ENCODE data around the gene CEP20. TPM values are rescaled to one million over a fixed set of nuclear protein-coding genes. Genes with fewer than 3 reads are reported as not detected.

Gene CEP20
- total RNA-seq, 1 donor from 2014 or later: 30.6 TPM

DNA sequence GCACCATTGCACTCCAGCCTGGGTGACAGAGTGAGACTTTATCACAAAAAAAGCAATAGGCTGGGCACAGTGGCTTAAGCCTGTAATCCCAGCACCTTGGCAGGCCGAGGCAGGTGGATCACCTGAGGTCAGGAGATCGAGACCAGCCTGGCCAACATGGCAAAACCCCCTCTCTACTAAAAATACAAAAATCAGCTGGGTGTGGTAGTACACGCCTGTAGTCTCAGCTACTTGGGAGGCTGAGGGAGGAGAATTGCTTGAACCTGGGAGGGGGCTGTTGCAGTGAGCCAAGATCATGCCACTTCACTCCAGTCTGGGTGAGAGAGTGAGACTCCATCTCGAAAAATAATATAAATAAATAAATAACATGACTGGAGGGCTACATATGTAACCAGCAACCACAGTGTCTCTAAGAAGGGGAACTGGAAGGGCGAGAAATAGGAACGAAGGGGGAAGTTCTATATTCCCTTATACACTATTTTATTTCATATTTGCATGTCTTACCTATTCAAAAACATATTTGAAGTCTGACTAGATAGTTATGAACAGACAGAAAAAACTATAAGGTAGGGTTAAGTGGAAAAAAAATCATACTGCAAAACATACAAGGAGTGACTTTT lies 57.5 kb downstream of the CEP20 start:
- H3K27ac Mint-ChIP-seq (ENCODE audit: unreplicated experiment): no peak overlapping the region
- TF ChIP-seq, protein P1, sequence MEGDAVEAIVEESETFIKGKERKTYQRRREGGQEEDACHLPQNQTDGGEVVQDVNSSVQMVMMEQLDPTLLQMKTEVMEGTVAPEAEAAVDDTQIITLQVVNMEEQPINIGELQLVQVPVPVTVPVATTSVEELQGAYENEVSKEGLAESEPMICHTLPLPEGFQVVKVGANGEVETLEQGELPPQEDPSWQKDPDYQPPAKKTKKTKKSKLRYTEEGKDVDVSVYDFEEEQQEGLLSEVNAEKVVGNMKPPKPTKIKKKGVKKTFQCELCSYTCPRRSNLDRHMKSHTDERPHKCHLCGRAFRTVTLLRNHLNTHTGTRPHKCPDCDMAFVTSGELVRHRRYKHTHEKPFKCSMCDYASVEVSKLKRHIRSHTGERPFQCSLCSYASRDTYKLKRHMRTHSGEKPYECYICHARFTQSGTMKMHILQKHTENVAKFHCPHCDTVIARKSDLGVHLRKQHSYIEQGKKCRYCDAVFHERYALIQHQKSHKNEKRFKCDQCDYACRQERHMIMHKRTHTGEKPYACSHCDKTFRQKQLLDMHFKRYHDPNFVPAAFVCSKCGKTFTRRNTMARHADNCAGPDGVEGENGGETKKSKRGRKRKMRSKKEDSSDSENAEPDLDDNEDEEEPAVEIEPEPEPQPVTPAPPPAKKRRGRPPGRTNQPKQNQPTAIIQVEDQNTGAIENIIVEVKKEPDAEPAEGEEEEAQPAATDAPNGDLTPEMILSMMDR (conservative IDR thresholded peaks at IDR 0.05): no peak
- no peaks in the 10 kb centered on the region for H3K27me3 Mint-ChIP-seq (ENCODE audit: low read depth)
- no peak overlapping the region for H3K4me3 Mint-ChIP-seq
- H3K9me3 Mint-ChIP-seq: no peaks in the 10 kb centered on the region
- H3K4me1 Mint-ChIP-seq: no peaks in the 10 kb centered on the region
- H3K36me3 Mint-ChIP-seq (ENCODE audit: low read depth): no peaks in the 10 kb centered on the region
- DNase-seq (ENCODE audit: low read depth, low spot score): no peak

DNA sequence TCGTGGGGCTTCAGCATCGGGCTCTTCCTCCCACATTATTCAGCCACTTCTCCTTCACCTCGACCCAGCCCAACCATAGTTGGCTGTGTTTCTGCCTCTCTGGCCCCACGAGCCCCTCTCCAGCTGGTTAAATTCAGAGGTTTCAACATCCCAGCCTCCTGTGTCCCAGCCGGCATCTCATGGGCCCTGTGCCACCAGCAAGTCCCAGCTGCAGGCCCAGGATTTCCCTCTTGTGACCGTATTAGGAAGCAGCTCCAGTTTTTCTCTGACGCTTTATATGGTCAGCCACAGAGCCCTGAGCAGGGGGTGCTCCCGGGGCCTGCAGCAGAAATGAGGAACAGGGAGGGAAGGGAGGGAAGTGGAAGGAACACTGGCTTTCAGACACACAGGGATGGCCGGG lies 58.9 kb downstream of the CEP20 start:
- H3K4me3 Mint-ChIP-seq: no peak overlapping the region
- H3K4me1 Mint-ChIP-seq: no peaks in the 10 kb centered on the region

DNA sequence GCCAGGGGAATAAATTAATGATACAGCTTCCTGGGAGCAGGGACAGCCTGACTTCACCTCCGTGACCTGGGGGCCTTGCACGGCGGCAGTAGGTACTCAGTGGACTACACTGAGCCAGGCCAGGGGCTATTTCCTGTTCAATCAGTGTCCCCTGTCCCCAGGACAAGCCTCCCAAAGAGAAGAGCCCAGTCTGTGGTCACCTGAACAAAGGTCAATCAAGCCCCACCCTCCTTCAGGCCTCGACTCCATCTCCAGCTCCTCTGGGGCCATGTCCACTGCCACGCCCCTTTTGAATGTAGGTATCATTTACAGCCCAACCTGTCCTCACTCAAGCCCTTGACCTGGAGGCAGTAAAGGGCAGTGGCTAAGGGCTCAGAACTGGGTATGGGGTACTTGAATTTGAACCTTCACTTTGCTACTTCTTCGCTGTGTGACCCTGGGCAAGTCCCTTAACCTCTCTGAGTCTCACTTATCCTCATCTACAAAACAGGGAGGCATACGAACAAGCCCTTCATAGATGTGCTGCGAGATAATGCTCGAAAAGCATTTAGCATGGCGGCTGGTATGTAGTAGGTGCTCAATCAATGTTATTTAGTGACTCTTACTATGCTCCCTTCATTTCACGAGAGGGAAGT lies 60.6 kb downstream of the CEP20 start:
- TF ChIP-seq, protein P1 (conservative IDR thresholded peaks at IDR 0.05): no peak
- Mint-ChIP-seq H3K36me3 (ENCODE audit: low read depth) (no peaks in the 10 kb centered on the region), H3K27me3 (ENCODE audit: low read depth) (peaks cover 5% of the 10 kb centered on the region), H3K27ac (ENCODE audit: unreplicated experiment) (no peak overlapping the region), H3K9me3 (no peaks in the 10 kb centered on the region), H3K4me3 (no peak overlapping the region), H3K4me1 (no peaks in the 10 kb centered on the region)
- no peak for DNase-seq (ENCODE audit: low read depth, low spot score)

More for the DNA sequence above, 58.9 kb downstream of the CEP20 start:
- Mint-ChIP-seq H3K27me3 (ENCODE audit: low read depth) (peaks cover 3% of the 10 kb centered on the region), H3K9me3 (no peaks in the 10 kb centered on the region), H3K36me3 (ENCODE audit: low read depth) (no peaks in the 10 kb centered on the region), H3K27ac (ENCODE audit: unreplicated experiment) (no peak overlapping the region)
- TF ChIP-seq, protein P1 (conservative IDR thresholded peaks at IDR 0.05): no peak
- DNase-seq (ENCODE audit: low read depth, low spot score): no peak

DNA sequence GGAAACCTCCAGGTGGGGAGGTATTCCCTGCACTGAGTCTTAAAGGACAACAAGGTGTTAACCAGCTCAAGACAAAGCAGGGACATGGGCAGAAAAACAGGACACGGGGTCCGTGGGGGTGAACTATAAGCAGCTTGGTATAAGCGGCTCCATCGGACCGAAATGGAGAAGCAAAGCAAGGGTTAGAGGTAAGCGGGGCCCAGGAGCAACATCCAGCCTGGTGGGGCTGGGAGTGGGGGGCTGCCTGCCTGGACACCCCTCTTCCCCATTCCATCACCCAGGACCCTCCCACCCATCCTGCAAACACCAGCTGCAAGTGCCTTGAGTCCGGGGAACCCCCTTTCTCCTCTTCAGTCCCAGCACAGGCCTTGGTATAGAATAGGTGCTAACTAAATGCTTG lies 61.1 kb downstream of the CEP20 start:
- no peak overlapping the region for H3K4me3 Mint-ChIP-seq

DNA sequence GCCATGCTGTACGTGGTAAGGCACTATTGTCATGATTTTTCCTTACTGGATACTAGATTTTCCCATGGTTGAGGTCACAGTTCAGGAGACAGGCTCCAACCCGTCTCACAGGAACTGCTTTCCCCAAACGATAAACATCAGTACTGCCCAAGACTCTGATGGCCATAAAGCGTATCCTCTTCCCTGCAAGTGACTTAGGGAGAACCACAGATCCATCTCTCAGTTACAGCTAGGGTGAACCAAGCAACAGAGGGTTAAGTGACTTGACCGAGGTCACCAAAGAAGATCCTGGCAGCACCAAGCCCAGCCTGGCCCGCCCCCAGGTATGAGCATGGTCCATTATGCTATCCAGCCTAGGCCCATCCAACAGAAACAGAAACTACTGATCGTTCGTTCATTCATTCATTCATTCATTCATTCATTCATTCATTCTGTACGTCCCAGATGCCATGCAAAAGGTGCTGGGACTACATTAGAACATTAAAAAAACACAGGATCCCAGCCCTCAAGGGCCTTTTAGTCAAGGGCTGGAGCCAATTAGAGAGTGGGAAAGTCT lies 62.6 kb downstream of the CEP20 start:
- H3K4me1 Mint-ChIP-seq: no peaks in the 10 kb centered on the region
- H3K27me3 Mint-ChIP-seq (ENCODE audit: low read depth): peaks cover 6% of the 10 kb centered on the region
- no peak overlapping the region for H3K4me3 Mint-ChIP-seq
- H3K9me3 Mint-ChIP-seq: no peaks in the 10 kb centered on the region
- H3K36me3 Mint-ChIP-seq (ENCODE audit: low read depth): no peaks in the 10 kb centered on the region
- DNase-seq (ENCODE audit: low read depth, low spot score): no peak
- no peak overlapping the region for H3K27ac Mint-ChIP-seq (ENCODE audit: unreplicated experiment)
- TF ChIP-seq, protein P1 (conservative IDR thresholded peaks at IDR 0.05): no peak

More for the DNA sequence above, 61.1 kb downstream of the CEP20 start:
- Mint-ChIP-seq H3K36me3 (ENCODE audit: low read depth) (no peaks in the 10 kb centered on the region), H3K27ac (ENCODE audit: unreplicated experiment) (no peak overlapping the region), H3K9me3 (no peaks in the 10 kb centered on the region), H3K27me3 (ENCODE audit: low read depth) (peaks cover 5% of the 10 kb centered on the region), H3K4me1 (no peaks in the 10 kb centered on the region)
- no peak for DNase-seq (ENCODE audit: low read depth, low spot score)
- TF ChIP-seq, protein P1 (conservative IDR thresholded peaks at IDR 0.05): no peak

All from neural crest cell (in vitro differentiated cells).